ENCODE data around the gene NDRG4. TPM values are rescaled to one million over a fixed set of nuclear protein-coding genes. Genes with fewer than 3 reads are reported as not detected.

The NDRG4 gene
- total and polyA plus RNA-seq, 2 of the 13 experiments (the other 11 are each of a cell fraction or from before 2014, with no cell fraction given), result 1.7 to 2.7 TPM

- TF ChIP-seq USF2 (IDR thresholded peaks at IDR 0.05; ENCODE audit: low read depth, low read length) (no peak), USF2 (CRISPR knock-in tag; IDR thresholded peaks at IDR 0.05; ENCODE audit: borderline replicate concordance) (no peak), HNRNPLL (IDR thresholded peaks at IDR 0.05; ENCODE audit: low read depth, low read length, poor library complexity, severe bottlenecking) (peak; percentile 38), PHF21A (CRISPR knock-in tag; IDR thresholded peaks at IDR 0.05) (0 out of 2 replicates have a peak, but pooled peaks have one; percentile 43), ZGPAT (CRISPR knock-in tag; IDR thresholded peaks at IDR 0.05) (peak; percentile 57; the same call in 1 of the 2 replicates), ATF7 (IDR thresholded peaks at IDR 0.05) (peak; percentile 75), ATF7 (CRISPR knock-in tag; IDR thresholded peaks at IDR 0.05) (peak; percentile 96), ZNF550 (CRISPR knock-in tag; IDR thresholded peaks at IDR 0.05; ENCODE audit: borderline replicate concordance) (no peak), NBN (conservative IDR thresholded peaks at IDR 0.05) (no peak), SSRP1 (CRISPR knock-in tag; IDR thresholded peaks at IDR 0.05) (no peak), RARG (CRISPR knock-in tag; IDR thresholded peaks at IDR 0.05; ENCODE audit: low read depth) (no peak), ZNF335 (CRISPR knock-in tag; IDR thresholded peaks at IDR 0.05) (0 out of 2 replicates have a peak, but pooled peaks have one; percentile 28), ZBTB34 (CRISPR knock-in tag; IDR thresholded peaks at IDR 0.05) (no peak), MEF2D (CRISPR knock-in tag; IDR thresholded peaks at IDR 0.05) (no peak), ZBTB3 (CRISPR knock-in tag; IDR thresholded peaks at IDR 0.05; ENCODE audit: borderline replicate concordance, low read depth) (no peak), HOXA3 (CRISPR knock-in tag; IDR thresholded peaks at IDR 0.05) (0 out of 2 replicates have a peak, but pooled peaks have one; percentile 30), ZNF674 (CRISPR knock-in tag; IDR thresholded peaks at IDR 0.05; ENCODE audit: low read depth) (no peak), SKIL (CRISPR knock-in tag; IDR thresholded peaks at IDR 0.05; ENCODE audit: borderline replicate concordance) (0 out of 2 replicates have a peak, but pooled peaks have one; percentile 34)
These were observed 1.5 kb downstream of the NDRG4 start (continued) for GRCh38 chr16:58501242-58502131.
